ENCODE data around the gene FSHR. TPM values are rescaled to one million over a fixed set of nuclear protein-coding genes. Genes with fewer than 3 reads are reported as not detected.

FSHR gene
- total RNA-seq, 1 experiment from 2014 or later, result not detected

- ChIA-PET POLR2A (no interaction called here), CTCF (interaction anchor here (0.7 kb wide), 1 partner anchor 819 kb away, joined by 3 read pairs; no protein-coding TSS in a partner anchor)
- no peak overlapping the region for H3K27ac Mint-ChIP-seq (ENCODE audit: low read depth, unreplicated experiment)
- peaks cover 7% of the 10 kb centered on the region for H3K9me3 Mint-ChIP-seq (ENCODE audit: unreplicated experiment)
- no peak for TF ChIP-seq CTCF (IDR thresholded peaks at IDR 0.05; ENCODE audit: unreplicated experiment)
- peaks cover 11% of the 10 kb centered on the region for H3K27me3 Mint-ChIP-seq (ENCODE audit: insufficient read depth, unreplicated experiment)
- H3K4me3 Mint-ChIP-seq (ENCODE audit: unreplicated experiment), result no peak overlapping the region
- BruUV-seq (replicated peaks), result no TSS peak
- no peak for DNase-seq (ENCODE audit: unreplicated experiment)
- intact Hi-C loops (cut with micrococcal nuclease), result no loop called here
- H3K4me1 Mint-ChIP-seq (ENCODE audit: insufficient read depth, unreplicated experiment), result no peaks in the 10 kb centered on the region
- no peaks in the 10 kb centered on the region for H3K36me3 Mint-ChIP-seq (ENCODE audit: insufficient read depth, unreplicated experiment)
These were observed 219.5 kb downstream of the FSHR start for GRCh38 chr2:48934807-48935206.

GRCh38 chr2:48933828-48934497 lies 220.4 kb downstream of the FSHR start:
- Mint-ChIP-seq H3K36me3 (ENCODE audit: insufficient read depth, unreplicated experiment) (no peaks in the 10 kb centered on the region), H3K27me3 (ENCODE audit: insufficient read depth, unreplicated experiment) (peaks cover 10% of the 10 kb centered on the region), H3K4me3 (ENCODE audit: unreplicated experiment) (no peak overlapping the region), H3K9me3 (ENCODE audit: unreplicated experiment) (peaks cover 7% of the 10 kb centered on the region), H3K27ac (ENCODE audit: low read depth, unreplicated experiment) (no peak overlapping the region), H3K4me1 (ENCODE audit: insufficient read depth, unreplicated experiment) (no peaks in the 10 kb centered on the region)
- ChIA-PET CTCF (no interaction called here), POLR2A (no interaction called here)
- BruUV-seq (replicated peaks), result no TSS peak
- intact Hi-C loops (cut with micrococcal nuclease), result no loop called here
- no peak for DNase-seq (ENCODE audit: unreplicated experiment)
- TF ChIP-seq CTCF (IDR thresholded peaks at IDR 0.05; ENCODE audit: unreplicated experiment), result no peak

GRCh38 chr2:48932667-48933066 lies 221.6 kb downstream of the FSHR start:
- BruUV-seq (replicated peaks), result no TSS peak
- no peak overlapping the region for H3K27ac Mint-ChIP-seq (ENCODE audit: low read depth, unreplicated experiment)
- CTCF ChIA-PET, result interaction anchor here (0.6 kb wide), 1 partner anchor 16 kb away, joined by 4 read pairs; no protein-coding TSS in a partner anchor

More at GRCh38 chr2:48932667-48933066, 221.6 kb downstream of the FSHR start:
- POLR2A ChIA-PET, result no interaction called here
- no peak for DNase-seq (ENCODE audit: unreplicated experiment)
- H3K9me3 Mint-ChIP-seq (ENCODE audit: unreplicated experiment), result peaks cover 7% of the 10 kb centered on the region
- intact Hi-C loops (cut with micrococcal nuclease), result no loop called here
- no peak for TF ChIP-seq CTCF (IDR thresholded peaks at IDR 0.05; ENCODE audit: unreplicated experiment)
- H3K27me3 Mint-ChIP-seq (ENCODE audit: insufficient read depth, unreplicated experiment), result no peaks in the 10 kb centered on the region
- no peaks in the 10 kb centered on the region for H3K36me3 Mint-ChIP-seq (ENCODE audit: insufficient read depth, unreplicated experiment)
- H3K4me3 Mint-ChIP-seq (ENCODE audit: unreplicated experiment), result no peak overlapping the region
- H3K4me1 Mint-ChIP-seq (ENCODE audit: insufficient read depth, unreplicated experiment), result no peaks in the 10 kb centered on the region

All from MCF 10A (cell line).